IMR-90 (cell line): ENCODE data around the gene BRAT1. TPM values are rescaled to one million over a fixed set of nuclear protein-coding genes. Genes with fewer than 3 reads are reported as not detected.
A peak's percentile ranks its signal among the peaks of the same experiment; 100 is the strongest.

ENCODE experiments used
- ATAC-seq: fragments of 200-7000 bp; cut with Tn5 transposase; 2 replicates; pipeline ENCODE4 v1.9.1; 2020; ENCODE audit warnings: low read depth, mild to moderate bottlenecking, moderate library complexity
- BruUV-seq: library from RNA; stranded (reverse); fragments of 400-500 nt; replicated peaks from 2 replicates; lab custom pipeline; 2021; lab: Mats Ljungman, UMichigan
- CTCF ChIA-PET: fragments of 300-600 bp; formaldehyde crosslinking; extraction: SDS; loops from one replicate; lab custom pipeline; 2021; ENCODE audit warnings: antibody characterized with exemption; lab: Yijun Ruan, JAX
- POLR2A ChIA-PET: fragments of 300-600 bp; sonication (Branson Sonifier 250); formaldehyde crosslinking; loops from one replicate; lab custom pipeline; 2022; ENCODE audit warnings: antibody characterized with exemption; ENCODE audit not compliant: unreplicated experiment; lab: Charles Lee
- DNase-seq: peaks from one replicate; pipeline ENCODE4 v3.0.0; 2013
- H2AFZ ChIP-seq: replicated peaks from 2 replicates; pipeline ENCODE3; 2013; ENCODE audit warnings: low read length, mild to moderate bottlenecking; ENCODE audit not compliant: poor library complexity
- H2AK5ac ChIP-seq: 2 replicates; pipeline ENCODE4 v1.6.1; 2013; ENCODE audit warnings: low read depth, low read length, inconsistent platforms
- H2AK9ac ChIP-seq: replicated peaks from 2 replicates; pipeline ENCODE3; 2013; ENCODE audit warnings: mild to moderate bottlenecking, low read depth, low read length, moderate library complexity; ENCODE audit not compliant: poor library complexity
- H2BK120ac ChIP-seq: 2 replicates; pipeline ENCODE4 v1.6.1; 2013; ENCODE audit warnings: low read depth, low read length, inconsistent platforms
- H2BK15ac ChIP-seq: 3 replicates; pipeline ENCODE4 v1.6.1; 2013; ENCODE audit warnings: low read depth, low read length, inconsistent platforms
- H2BK20ac ChIP-seq: 2 replicates; pipeline ENCODE4 v1.6.1; 2013; ENCODE audit warnings: low read depth, mild to moderate bottlenecking, inconsistent platforms, low read length, moderate library complexity
- H2BK5ac ChIP-seq: 2 replicates; pipeline ENCODE4 v1.6.1; 2013; ENCODE audit warnings: mild to moderate bottlenecking, low read depth, low read length, inconsistent platforms; ENCODE audit not compliant: poor library complexity, severe bottlenecking
- H3K14ac ChIP-seq: replicated peaks from 2 replicates; pipeline ENCODE4 v1.6.1; 2013; ENCODE audit warnings: low read depth, low read length, inconsistent platforms
- H3K18ac ChIP-seq: 2 replicates; pipeline ENCODE4 v1.6.1; 2013; ENCODE audit warnings: low read depth, low read length, control low read depth
- H3K23ac ChIP-seq: 2 replicates; pipeline ENCODE4 v1.6.1; 2013; ENCODE audit warnings: low read depth, low read length, inconsistent platforms
- H3K27ac ChIP-seq: 2 replicates; pipeline ENCODE4 v1.5.1; 2013; ENCODE audit warnings: mild to moderate bottlenecking, control low read depth, low read length; ENCODE audit not compliant: insufficient read depth
- H3K27me3 ChIP-seq: 2 replicates; pipeline ENCODE4 v1.6.1; 2013; ENCODE audit warnings: low read length; ENCODE audit not compliant: control insufficient read depth, insufficient read depth
- H3K36me3 ChIP-seq: 2 replicates; pipeline ENCODE4 v1.6.1; 2013; ENCODE audit warnings: low read length, mixed read lengths; ENCODE audit not compliant: control insufficient read depth, insufficient read depth
- H3K4ac ChIP-seq: 2 replicates; pipeline ENCODE4 v1.6.1; 2013; ENCODE audit warnings: low read depth, low read length, inconsistent platforms
- H3K4me1 ChIP-seq: 2 replicates; pipeline ENCODE4 v1.6.1; 2013; ENCODE audit warnings: low read length, mixed read lengths; ENCODE audit not compliant: control insufficient read depth, insufficient read depth
- H3K4me2 ChIP-seq: 2 replicates; pipeline ENCODE4 v1.6.1; 2013; ENCODE audit warnings: low read depth, mild to moderate bottlenecking, control low read depth, low read length, moderate library complexity
- H3K4me3 ChIP-seq: 2 replicates; pipeline ENCODE4 v1.5.1; 2013; ENCODE audit warnings: low read depth, mild to moderate bottlenecking, control low read depth, low read length, moderate library complexity; ENCODE audit not compliant: insufficient read depth
- H3K56ac ChIP-seq: 2 replicates; pipeline ENCODE4 v1.6.1; 2013; ENCODE audit warnings: low read length, inconsistent platforms; ENCODE audit not compliant: insufficient read depth; ENCODE audit errors: extremely low read depth
- H3K79me1 ChIP-seq, 2 experiments: 2 replicates each; pipeline ENCODE4 v1.6.1; 2013; ENCODE audit warnings: low read length in 2 of 2, inconsistent platforms in 1 of 2, low read depth in 1 of 2
- H3K9ac ChIP-seq: 2 replicates; pipeline ENCODE4 v1.6.1; 2013; ENCODE audit warnings: low read depth, low read length, control low read depth
- H3K9me1 ChIP-seq: 2 replicates; pipeline ENCODE4 v1.6.1; 2013; ENCODE audit warnings: low read length, inconsistent platforms; ENCODE audit not compliant: insufficient read depth
- H3K9me3 ChIP-seq: 2 replicates; pipeline ENCODE4 v1.6.1; 2013; ENCODE audit warnings: low read length; ENCODE audit not compliant: control insufficient read depth, insufficient read depth
- H4K20me1 ChIP-seq: 2 replicates; pipeline ENCODE4 v1.6.1; 2013; ENCODE audit warnings: low read length, inconsistent platforms; ENCODE audit not compliant: insufficient read depth
- H4K5ac ChIP-seq: 2 replicates; pipeline ENCODE4 v1.6.1; 2013; ENCODE audit warnings: mild to moderate bottlenecking, low read depth, low read length, control low read depth
- H4K8ac ChIP-seq, 2 experiments: 2 replicates each; pipeline ENCODE4 v1.6.1; 2013; ENCODE audit warnings: low read depth in 2 of 2, low read length in 2 of 2, control low read depth in 1 of 2, inconsistent platforms in 1 of 2
- H4K91ac ChIP-seq: 2 replicates; pipeline ENCODE4 v1.6.1; 2013; ENCODE audit warnings: low read depth, low read length, inconsistent platforms; ENCODE audit not compliant: insufficient read depth
- FOS ChIP-seq: fragments of 150-350 bp; IDR thresholded peaks from 2 replicates; pipeline ENCODE4 v1.6.1; 2016; ENCODE audit warnings: low read depth, low read length
- NFE2L2 ChIP-seq: fragments of 150-350 bp; IDR thresholded peaks from 2 replicates; pipeline ENCODE4 v1.6.1; 2016; ENCODE audit warnings: low read depth, mild to moderate bottlenecking, low read length
- WGBS, 2 experiments: methylation state at CpG; one replicate each; pipeline versions ENCODE4 v1.1.5 to v1.1.7; 2013; ENCODE audit warnings: missing lambda C conversion rate in 2 of 2; ENCODE audit not compliant: insufficient read length in 1 of 2; ENCODE audit errors: extremely low coverage in 2 of 2; 5-methylcytosine and 5-hydroxymethylcytosine counted together
- dilution Hi-C: fragments of 300-500 bp; cut with HindIII; formaldehyde crosslinking; loops from one replicate; pipeline ENCODE4 v1.14.3; 2018; ENCODE audit warnings: low sequenced_read_pairs; ENCODE audit not compliant: unreplicated experiment
- in situ Hi-C: fragments of 300-500 bp; cut with MboI; formaldehyde crosslinking; loops from 3 replicates; pipeline ENCODE4 v1.14.3; 2019; ENCODE audit warnings: low sequenced_read_pairs, inconsistent platforms, mixed read lengths
- intact Hi-C: fragments of 100-400 bp; cut with micrococcal nuclease; formaldehyde crosslinking; loops from 2 replicates; pipeline ENCODE4 v1.10.0; 2022
- polyA plus RNA-seq, 3 experiments: library from polyadenylated mRNA; depleted of rRNA; stranded (reverse); fragments of >200 nt; gene quantifications; 2 replicates each; pipeline ENCODE4 v1.2.3, GENCODE V29; 2012; ENCODE audit warnings: low replicate concordance in 1 of 3
- total RNA-seq: library from RNA; depleted of rRNA; stranded (reverse); fragments of >200 nt; gene quantifications from 2 replicates; pipeline ENCODE4 v1.2.3, GENCODE V29; 2012

BRAT1 gene
- total and polyA plus RNA-seq, 2 of the 4 experiments (the other 2 are of a cell fraction) = 6.8 to 21.9 TPM

DNA sequence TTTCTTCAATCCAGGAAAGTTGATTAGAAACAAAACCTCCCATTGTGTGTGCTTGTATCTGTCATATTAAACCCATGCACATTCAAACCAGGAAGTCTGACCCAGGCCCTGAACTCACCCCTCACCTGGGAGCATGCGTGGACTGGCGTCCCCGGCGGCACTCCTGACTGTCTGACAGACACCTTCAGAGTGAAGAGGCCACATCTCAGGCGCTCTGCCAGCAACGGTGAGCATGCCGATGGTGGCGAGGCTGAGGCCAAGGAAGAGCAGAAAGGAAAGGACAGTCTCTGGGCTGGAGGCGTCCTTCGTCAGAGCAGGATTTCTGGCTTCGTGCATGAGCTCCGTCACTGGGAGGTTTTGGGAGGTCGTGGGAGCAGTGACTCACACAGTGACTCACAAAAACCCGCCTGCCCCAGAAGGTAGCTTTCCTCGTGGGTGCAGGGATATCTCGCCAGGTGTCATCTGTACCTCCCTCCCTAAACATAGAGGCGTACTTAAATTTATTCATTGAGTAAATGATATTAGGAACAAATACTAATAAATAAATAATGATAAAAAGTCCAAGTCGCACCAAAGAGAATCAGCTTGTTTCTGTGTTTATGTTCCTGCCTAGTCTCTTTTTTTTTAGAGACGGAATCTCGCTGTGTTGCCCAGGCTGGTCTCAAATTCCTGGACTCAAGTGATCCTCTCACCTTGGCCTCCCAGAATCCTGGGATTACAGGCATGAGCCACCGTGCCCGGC is 16.9 kb upstream of the BRAT1 start:
- Histone ChIP-seq H3K9ac (no peak overlapping the region), H2BK15ac (no peak overlapping the region), H4K8ac (no peak overlapping the region; a peak in 1 of 4 replicates), H4K5ac (no peak overlapping the region), H2BK120ac (no peak overlapping the region), H3K9me3 (no peaks in the 10 kb centered on the region), H3K4me3 (no peak overlapping the region), H2BK5ac (no peak overlapping the region), H3K27me3 (no peaks in the 10 kb centered on the region), H3K14ac (peak overlapping the region; percentile 72; the same call in 1 of the 2 replicates), H2AFZ (peak overlapping the region; percentile 74), H2AK9ac (peak overlapping the region; percentile 81), H2BK20ac (no peak overlapping the region), H3K18ac (no peak overlapping the region), H3K4ac (peak overlapping the region; percentile 27; the same call in 1 of the 2 replicates), H3K56ac (no peak overlapping the region), H3K9me1 (peaks cover 6% of the 10 kb centered on the region; the same call in 1 of the 2 replicates), H3K23ac (no peak overlapping the region), H4K91ac (no peak overlapping the region), H3K27ac (no peak overlapping the region), H3K36me3 (peaks cover 16% of the 10 kb centered on the region), H3K4me1 (peaks cover 5% of the 10 kb centered on the region), H3K79me1 (peaks cover 3% of the 10 kb centered on the region in 2 experiments; a peak in 1 of 4 replicates), H2AK5ac (no peak overlapping the region), H4K20me1 (no peaks in the 10 kb centered on the region), H3K4me2 (no peak overlapping the region)
- peak; percentile 82 for DNase-seq
- in situ Hi-C loops (no loop called here), dilution Hi-C loops (no loop called here), intact Hi-C loops (no loop called here)
- peak; percentile 46 for ATAC-seq
- ChIA-PET POLR2A (interaction anchor here (0.6 kb wide), 1 partner anchor 184 kb away, joined by 4 read pairs; no protein-coding TSS in a partner anchor), CTCF (interaction anchor here (1.2 kb wide), 1 partner anchor 92 kb away, joined by 4 read pairs; no protein-coding TSS in a partner anchor)
- TF ChIP-seq NFE2L2 = no peak
- peak; percentile 87 for TF ChIP-seq FOS
- BruUV-seq = no TSS peak
- WGBS, 2 experiments = 24% methylated on average over 4 of the region's 22 CpGs; no CpG with 5 or more reads in 1 of the 2 experiments
